PFSK-1 (cell line): Measurements from ENCODE around the gene INTS11.

ENCODE experiments used
- POLR2AphosphoS5 ChIP-seq: IDR thresholded peaks from 2 replicates; pipeline ENCODE4 v1.6.1; 2012; ENCODE audit warnings: low read depth, mild to moderate bottlenecking, control low read depth, low read length, moderate library complexity
- TAF1 ChIP-seq: IDR thresholded peaks from 2 replicates; pipeline ENCODE4 v1.6.1; 2012; ENCODE audit warnings: low read length, control low read depth, borderline replicate concordance; ENCODE audit not compliant: insufficient read depth
- TF ChIP-seq, protein P1 (sequence below), 2 experiments: IDR thresholded peaks; 2 replicates each; pipeline versions ENCODE4 v1.6.1 to v1.8.0; 2011 to 2012; ENCODE audit warnings: low read depth in 2 of 2, low read length in 2 of 2, control low read depth in 1 of 2, inconsistent platforms in 1 of 2, mild to moderate bottlenecking in 1 of 2, moderate library complexity in 1 of 2; ENCODE audit not compliant: insufficient read depth in 1 of 2

DNA sequence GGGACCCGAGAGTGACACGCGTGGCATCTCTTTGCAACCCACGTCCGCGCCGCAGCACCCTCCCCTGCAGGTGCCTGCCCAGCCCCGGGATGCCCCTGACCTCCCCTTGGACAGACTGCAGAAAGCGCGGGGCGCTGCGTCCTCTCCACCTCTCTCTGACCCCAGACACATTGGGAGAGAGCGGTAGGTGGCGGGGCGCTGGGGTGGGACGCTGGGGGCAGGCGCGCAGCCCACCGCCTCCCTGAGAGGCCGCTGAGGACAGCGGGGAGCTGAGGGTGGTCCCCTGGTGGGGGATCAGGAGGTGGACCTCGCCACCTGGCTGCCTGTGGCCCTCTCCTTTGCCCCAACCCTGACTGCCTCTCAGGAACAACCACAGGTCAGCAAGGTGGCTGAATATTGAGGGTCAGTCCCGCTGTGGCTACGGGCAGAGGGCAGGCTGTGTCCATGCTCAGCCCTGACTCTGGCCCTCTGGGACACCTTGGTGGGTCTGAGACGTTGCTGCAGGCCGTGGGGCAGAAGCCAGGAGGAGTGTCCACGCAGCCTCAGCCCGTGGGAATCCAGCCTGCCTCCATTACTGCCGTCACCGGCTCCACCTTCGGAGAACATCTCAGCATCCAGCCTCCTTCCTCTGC lies 50.0 kb downstream of the INTS11 start:
- TF ChIP-seq TAF1 (no peak), POLR2AphosphoS5 (no peak)
- TF ChIP-seq, protein P1, sequence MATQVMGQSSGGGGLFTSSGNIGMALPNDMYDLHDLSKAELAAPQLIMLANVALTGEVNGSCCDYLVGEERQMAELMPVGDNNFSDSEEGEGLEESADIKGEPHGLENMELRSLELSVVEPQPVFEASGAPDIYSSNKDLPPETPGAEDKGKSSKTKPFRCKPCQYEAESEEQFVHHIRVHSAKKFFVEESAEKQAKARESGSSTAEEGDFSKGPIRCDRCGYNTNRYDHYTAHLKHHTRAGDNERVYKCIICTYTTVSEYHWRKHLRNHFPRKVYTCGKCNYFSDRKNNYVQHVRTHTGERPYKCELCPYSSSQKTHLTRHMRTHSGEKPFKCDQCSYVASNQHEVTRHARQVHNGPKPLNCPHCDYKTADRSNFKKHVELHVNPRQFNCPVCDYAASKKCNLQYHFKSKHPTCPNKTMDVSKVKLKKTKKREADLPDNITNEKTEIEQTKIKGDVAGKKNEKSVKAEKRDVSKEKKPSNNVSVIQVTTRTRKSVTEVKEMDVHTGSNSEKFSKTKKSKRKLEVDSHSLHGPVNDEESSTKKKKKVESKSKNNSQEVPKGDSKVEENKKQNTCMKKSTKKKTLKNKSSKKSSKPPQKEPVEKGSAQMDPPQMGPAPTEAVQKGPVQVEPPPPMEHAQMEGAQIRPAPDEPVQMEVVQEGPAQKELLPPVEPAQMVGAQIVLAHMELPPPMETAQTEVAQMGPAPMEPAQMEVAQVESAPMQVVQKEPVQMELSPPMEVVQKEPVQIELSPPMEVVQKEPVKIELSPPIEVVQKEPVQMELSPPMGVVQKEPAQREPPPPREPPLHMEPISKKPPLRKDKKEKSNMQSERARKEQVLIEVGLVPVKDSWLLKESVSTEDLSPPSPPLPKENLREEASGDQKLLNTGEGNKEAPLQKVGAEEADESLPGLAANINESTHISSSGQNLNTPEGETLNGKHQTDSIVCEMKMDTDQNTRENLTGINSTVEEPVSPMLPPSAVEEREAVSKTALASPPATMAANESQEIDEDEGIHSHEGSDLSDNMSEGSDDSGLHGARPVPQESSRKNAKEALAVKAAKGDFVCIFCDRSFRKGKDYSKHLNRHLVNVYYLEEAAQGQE (IDR thresholded peaks at IDR 0.05; ENCODE audit: insufficient read depth in 1 of 2, low read depth in 2 of 2, low read length in 2 of 2), result no peak
